Upper lobe of left lung (tissue), 6 donors: ENCODE data around the gene RIOX2. TPM values are rescaled to one million over a fixed set of nuclear protein-coding genes. Genes with fewer than 3 reads are reported as not detected.
"Not testable (repeated sequence)": the region's sequence is repeated elsewhere in the genome, so short reads cannot be mapped to it uniquely, and the experiment has no call there.

Experiments
- ATAC-seq, 2 donors: fragments of 200-7000 bp; cut with Tn5 transposase; one replicate each; pipeline ENCODE4 v1.9.1; 2022; ENCODE audit warnings: mild to moderate bottlenecking in 2 of 2, moderate library complexity in 2 of 2; ENCODE audit not compliant: low FRiP score in 2 of 2
- DNase-seq, 2 donors: peaks; one replicate each; pipeline ENCODE4 v3.0.0-alpha.2; 2019 to 2020
- H3K27ac ChIP-seq, 4 donors: fragments of 200-600 bp; sonication (generic); one replicate each; pipeline ENCODE4 v1.5.1; 2016 to 2019
- H3K27me3 ChIP-seq, 4 donors: fragments of 200-600 bp; sonication (generic); one replicate each; pipeline ENCODE4 v1.5.1; 2017 to 2019
- H3K36me3 ChIP-seq, 4 donors: fragments of 200-600 bp; sonication (generic); one replicate each; pipeline ENCODE4 v1.5.1; 2016 to 2019
- H3K4me1 ChIP-seq, 4 donors: fragments of 200-600 bp; sonication (generic); one replicate each; pipeline ENCODE4 v1.5.1; 2018 to 2019
- H3K4me3 ChIP-seq, 4 donors: fragments of 200-600 bp; sonication (generic); one replicate each; pipeline ENCODE4 v1.5.1; 2017 to 2019; ENCODE audit warnings: mild to moderate bottlenecking in 2 of 4, moderate library complexity in 1 of 4
- H3K9me3 ChIP-seq, 4 donors: fragments of 200-600 bp; sonication (generic); one replicate each; pipeline ENCODE4 v1.5.1; 2018 to 2019
- EP300 ChIP-seq, 4 donors: sonication (generic); formaldehyde crosslinking; IDR thresholded peaks; one replicate each; pipeline ENCODE4 v1.5.1; 2017; ENCODE audit warnings: antibody characterized with exemption in 4 of 4, control low read depth in 2 of 4
- POLR2A ChIP-seq, 4 donors: fragments of 450-650 bp; IDR thresholded peaks; one replicate each; pipeline ENCODE4 v1.5.1; 2016 to 2017; ENCODE audit warnings: antibody characterized with exemption in 4 of 4, mild to moderate bottlenecking in 2 of 4
- POLR2AphosphoS5 ChIP-seq, 2 donors: sonication (generic); formaldehyde crosslinking; IDR thresholded peaks; one replicate each; pipeline ENCODE4 v1.5.1; 2017; ENCODE audit warnings: antibody characterized with exemption in 2 of 2
- WGBS, 2 donors: methylation state at CpG; one replicate each; pipeline ENCODE4 v1.1.5; 2017 to 2018; 5-methylcytosine and 5-hydroxymethylcytosine counted together
- total RNA-seq, 6 donors: library from RNA; depleted of rRNA in 4 of 6; stranded (reverse); fragments of >200 nt in 4 of 6; gene quantifications; one replicate each; pipeline versions ENCODE4 v1.1.0 to v1.2.1, GENCODE V29; 2016 to 2021
- TF ChIP-seq, protein P1 (sequence below), 6 experiments: fragments of 450-650 bp in 4 of 6; fragments of 200-600 bp in 2 of 6; sonication (generic) in 2 of 6; IDR thresholded peaks; one replicate each; pipeline ENCODE4 v1.5.1; 2016 to 2019; ENCODE audit warnings: antibody characterized with exemption in 6 of 6
- donor health status: DM: no; HTN: no; CAD: no; lungs with moderate emphysema.
- donor health status: DM: no; HTN: yes; CAD: no; lungs with severe emphysema.

Gene RIOX2
- total RNA-seq, 6 donors from 2014 or later: 15.9 to 33.9 (median 21.4) TPM

DNA sequence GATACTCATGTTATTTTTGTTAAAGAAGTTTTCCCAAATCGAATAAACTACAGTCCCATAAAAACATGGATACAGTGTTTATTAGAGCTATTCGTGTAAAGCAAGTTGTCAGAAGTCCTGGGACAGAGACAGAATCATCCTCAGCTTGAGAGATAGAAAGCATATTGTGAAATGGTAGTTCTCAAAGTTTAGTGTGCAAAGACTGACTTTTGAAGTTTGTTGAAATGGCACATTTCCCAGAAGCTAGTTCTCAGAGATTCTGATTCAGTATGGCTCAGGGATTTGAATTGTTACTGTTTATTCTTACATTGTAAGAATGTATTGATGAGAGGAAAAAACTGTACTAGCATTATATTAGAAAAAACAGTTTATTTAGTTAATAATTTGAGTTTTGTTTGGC is 40.7 kb upstream of the RIOX2 start:
- 62 to 68% methylated on average over 2 of the region's 2 CpGs for WGBS, 2 donors
- Histone ChIP-seq H3K4me1 (peaks cover 2 to 15% (median 10%) of the 10 kb centered on the region in 4 donors), H3K27ac (no peak overlapping the region), H3K4me3 (no peak overlapping the region), H3K36me3 (no peaks in the 10 kb centered on the region), H3K9me3 (no peaks in the 10 kb centered on the region), H3K27me3 (no peaks in the 10 kb centered on the region)
- TF ChIP-seq POLR2AphosphoS5 (IDR thresholded peaks at IDR 0.05) (no peak), POLR2A (IDR thresholded peaks at IDR 0.05) (no peak), EP300 (IDR thresholded peaks at IDR 0.05) (no peak)
- TF ChIP-seq, protein P1, sequence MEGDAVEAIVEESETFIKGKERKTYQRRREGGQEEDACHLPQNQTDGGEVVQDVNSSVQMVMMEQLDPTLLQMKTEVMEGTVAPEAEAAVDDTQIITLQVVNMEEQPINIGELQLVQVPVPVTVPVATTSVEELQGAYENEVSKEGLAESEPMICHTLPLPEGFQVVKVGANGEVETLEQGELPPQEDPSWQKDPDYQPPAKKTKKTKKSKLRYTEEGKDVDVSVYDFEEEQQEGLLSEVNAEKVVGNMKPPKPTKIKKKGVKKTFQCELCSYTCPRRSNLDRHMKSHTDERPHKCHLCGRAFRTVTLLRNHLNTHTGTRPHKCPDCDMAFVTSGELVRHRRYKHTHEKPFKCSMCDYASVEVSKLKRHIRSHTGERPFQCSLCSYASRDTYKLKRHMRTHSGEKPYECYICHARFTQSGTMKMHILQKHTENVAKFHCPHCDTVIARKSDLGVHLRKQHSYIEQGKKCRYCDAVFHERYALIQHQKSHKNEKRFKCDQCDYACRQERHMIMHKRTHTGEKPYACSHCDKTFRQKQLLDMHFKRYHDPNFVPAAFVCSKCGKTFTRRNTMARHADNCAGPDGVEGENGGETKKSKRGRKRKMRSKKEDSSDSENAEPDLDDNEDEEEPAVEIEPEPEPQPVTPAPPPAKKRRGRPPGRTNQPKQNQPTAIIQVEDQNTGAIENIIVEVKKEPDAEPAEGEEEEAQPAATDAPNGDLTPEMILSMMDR (IDR thresholded peaks at IDR 0.05): no peak
- DNase-seq: no peak
- ATAC-seq: peak in 1 of 2 donors; percentile 70

DNA sequence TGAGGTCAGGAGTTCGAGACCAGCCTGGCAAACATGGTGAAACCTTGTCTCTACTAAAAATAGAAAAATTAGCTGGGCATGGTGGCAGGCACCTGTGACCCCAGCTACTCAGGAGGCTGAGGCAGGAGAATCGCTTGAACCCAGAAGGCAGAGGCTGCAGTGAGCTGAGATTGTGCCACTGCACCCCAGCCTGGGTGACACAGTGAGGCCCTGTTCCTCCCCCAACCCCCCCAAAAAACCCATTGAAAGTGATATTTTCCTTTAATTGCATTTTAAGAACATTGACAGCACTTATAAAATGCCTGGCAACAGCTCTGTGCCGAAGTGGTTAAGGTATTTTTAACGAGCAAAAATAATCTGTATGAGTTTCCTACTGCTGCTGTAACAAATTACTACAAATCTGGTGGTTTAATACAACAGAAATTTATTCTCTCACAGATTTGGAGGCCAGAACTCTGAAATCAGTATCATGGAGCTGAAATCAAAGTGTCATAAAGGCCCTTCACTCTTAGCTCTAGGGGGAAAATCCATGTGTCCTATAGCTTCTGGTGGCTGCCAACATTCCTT is 38.7 kb upstream of the RIOX2 start:
- H3K27me3 ChIP-seq, DNase-seq, H3K4me3 ChIP-seq, ATAC-seq, H3K9me3 ChIP-seq, H3K27ac ChIP-seq, H3K36me3 ChIP-seq: not testable (repeated sequence)
- peaks cover 2 to 15% (median 10%) of the 10 kb centered on the region in 4 donors for H3K4me1 ChIP-seq
- 82 to 93% methylated on average over 4 of the region's 4 CpGs for WGBS, 2 donors

DNA sequence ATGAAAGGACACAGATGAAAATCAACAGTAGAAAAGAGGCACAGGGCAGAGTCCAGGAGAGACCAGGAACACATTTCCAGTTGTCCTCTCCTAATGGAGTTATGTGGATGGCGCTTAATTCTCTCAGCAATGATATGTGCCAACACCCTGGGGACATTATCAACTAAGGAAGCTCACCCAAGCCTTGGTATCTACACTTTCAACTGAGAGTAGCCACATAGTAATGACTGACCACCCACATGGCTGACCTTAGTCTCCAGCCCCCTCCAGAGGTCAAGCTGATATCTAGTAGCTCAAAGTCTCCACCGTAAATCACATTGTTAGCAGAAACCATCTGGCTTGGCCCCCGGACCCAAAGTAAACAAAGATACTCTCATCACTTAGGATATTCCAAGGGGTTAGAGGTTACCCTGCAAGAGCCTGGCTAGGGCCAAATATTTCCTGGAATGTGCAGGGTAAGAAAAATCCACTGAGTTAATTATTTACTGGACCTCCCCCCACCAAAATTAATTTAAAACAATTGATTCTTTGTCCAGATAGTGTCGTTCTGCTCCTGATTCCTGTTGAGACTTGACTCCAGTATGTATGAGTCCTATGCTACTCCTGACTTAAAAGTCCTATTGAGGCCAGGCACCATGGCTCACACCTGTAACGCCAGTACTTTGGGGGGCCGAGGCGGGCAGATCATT is 38.1 kb upstream of the RIOX2 start:
- 77 to 82% methylated on average over 7 of the region's 7 CpGs for WGBS, 2 donors
- TF ChIP-seq, protein P1 (IDR thresholded peaks at IDR 0.05): no peak
- peak in 1 of 2 donors; percentile 11 for ATAC-seq
- H3K4me3 ChIP-seq: no peak overlapping the region
- no peak for DNase-seq
- no peak overlapping the region for H3K27ac ChIP-seq
- no peaks in the 10 kb centered on the region for H3K9me3 ChIP-seq
- no peaks in the 10 kb centered on the region for H3K36me3 ChIP-seq
- no peaks in the 10 kb centered on the region for H3K27me3 ChIP-seq
- H3K4me1 ChIP-seq: peaks cover 2 to 15% (median 10%) of the 10 kb centered on the region in 4 donors

DNA sequence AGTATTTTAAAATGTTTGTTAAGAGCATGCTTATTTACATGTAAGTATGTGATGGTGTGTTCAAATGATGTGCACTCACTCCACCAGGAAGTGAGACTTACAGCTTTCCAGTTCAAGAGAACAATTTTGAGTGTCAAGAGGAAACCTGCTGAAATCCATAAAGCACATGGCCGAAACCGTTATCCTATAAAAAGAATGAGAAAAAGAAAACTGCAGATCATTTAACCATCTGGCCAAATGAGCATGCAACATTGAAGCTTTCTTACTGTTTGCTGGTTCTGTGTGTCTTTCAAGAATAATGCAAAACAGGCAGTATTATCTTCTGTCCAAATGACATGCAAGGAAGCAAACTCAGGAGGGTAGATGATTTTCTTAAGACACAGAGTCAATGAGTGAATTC is 36.6 kb upstream of the RIOX2 start:
- Histone ChIP-seq H3K9me3 (no peaks in the 10 kb centered on the region), H3K36me3 (no peaks in the 10 kb centered on the region), H3K27ac (no peak overlapping the region), H3K4me1 (peaks cover 2 to 11% (median 8%) of the 10 kb centered on the region in 4 donors), H3K27me3 (no peaks in the 10 kb centered on the region), H3K4me3 (no peak overlapping the region)
- TF ChIP-seq, protein P1 (IDR thresholded peaks at IDR 0.05): no peak
- no peak for TF ChIP-seq POLR2A (IDR thresholded peaks at IDR 0.05)
- no peak for TF ChIP-seq EP300 (IDR thresholded peaks at IDR 0.05)
- no peak for TF ChIP-seq POLR2AphosphoS5 (IDR thresholded peaks at IDR 0.05)
- DNase-seq: no peak
- no peak for ATAC-seq
- WGBS, 2 donors: 54 to 75% methylated on average over 2 of the region's 2 CpGs

DNA sequence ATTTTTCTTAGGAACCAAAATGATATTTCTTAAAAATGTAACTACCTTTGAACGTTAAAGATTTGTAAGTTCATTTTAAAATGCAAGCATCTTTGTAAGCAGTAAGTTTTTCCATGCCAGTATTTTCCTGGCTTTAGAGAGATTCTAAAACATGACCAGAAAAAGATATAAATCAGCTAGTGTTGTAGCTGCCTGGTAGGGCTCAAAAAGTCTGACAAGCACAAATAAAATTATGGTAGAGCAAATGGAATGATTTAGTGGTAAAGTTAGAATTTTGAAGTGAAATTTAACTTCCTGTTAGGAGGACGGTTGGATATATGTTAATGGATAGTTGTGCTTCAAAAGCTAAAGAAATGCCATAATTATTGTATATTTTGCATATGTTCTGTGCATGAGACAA is 33.2 kb upstream of the RIOX2 start:
- DNase-seq: no peak
- WGBS, 2 donors: 76 to 84% methylated on average over 2 of the region's 2 CpGs
- Histone ChIP-seq H3K9me3 (no peaks in the 10 kb centered on the region), H3K4me3 (no peak overlapping the region), H3K27me3 (no peaks in the 10 kb centered on the region), H3K27ac (no peak overlapping the region), H3K36me3 (no peaks in the 10 kb centered on the region), H3K4me1 (no peaks in the 10 kb centered on the region)
- no peak for ATAC-seq
- no peak for TF ChIP-seq EP300 (IDR thresholded peaks at IDR 0.05)
- TF ChIP-seq POLR2A (IDR thresholded peaks at IDR 0.05): no peak
- TF ChIP-seq, protein P1 (IDR thresholded peaks at IDR 0.05): no peak
- no peak for TF ChIP-seq POLR2AphosphoS5 (IDR thresholded peaks at IDR 0.05)
